Common myeloid progenitor, CD34-positive (primary cell): Measurements from ENCODE around the gene TMEM108.

Experiments used
- CTCF ChIA-PET: fragments of 350-600 bp; sonication (Branson Sonifier 250); formaldehyde crosslinking; loops from one replicate; lab custom pipeline; 2021; ENCODE audit warnings: antibody characterized with exemption; lab: Charles Lee
- POLR2A ChIA-PET: fragments of 350-600 bp; sonication (Branson Sonifier 250); formaldehyde crosslinking; loops from one replicate; lab custom pipeline; 2021; ENCODE audit warnings: antibody characterized with exemption; lab: Charles Lee
- DNase-seq, 3 donors: peaks; one replicate each; pipeline versions ENCODE4 v3.0.0 to v3.0.0-alpha.2; 2013
- H3K27ac ChIP-seq, 2 experiments: 1 replicate in 1 of 2; 2 replicates in 1 of 2; pipeline ENCODE4 v1.7.0; 2013; ENCODE audit warnings: inconsistent platforms in 2 of 2, low read length in 2 of 2, mild to moderate bottlenecking in 2 of 2, low read depth in 1 of 2, moderate library complexity in 1 of 2; ENCODE audit not compliant: severe bottlenecking in 2 of 2, insufficient read depth in 1 of 2, poor library complexity in 1 of 2
- H3K27me3 ChIP-seq, 5 experiments: replicated peaks in 2 of 5; 1 replicate in 3 of 5; 2 replicates in 2 of 5; pipeline versions ENCODE4 v1.6.1 to v1.7.0; 2013; ENCODE audit warnings: low read length in 4 of 5, mild to moderate bottlenecking in 2 of 5, moderate library complexity in 2 of 5, inconsistent platforms in 1 of 5; ENCODE audit not compliant: insufficient read depth in 5 of 5, control insufficient read depth in 4 of 5
- H3K36me3 ChIP-seq, 4 experiments: 1 replicate in 2 of 4; 2 replicates in 2 of 4; pipeline versions ENCODE4 v1.6.1 to v1.7.0; 2013; ENCODE audit warnings: low read length in 3 of 4, control low read depth in 1 of 4, mild to moderate bottlenecking in 1 of 4; ENCODE audit not compliant: control insufficient read depth in 4 of 4, insufficient read depth in 4 of 4
- H3K4me1 ChIP-seq, 4 experiments: 1 replicate in 3 of 4; 2 replicates in 1 of 4; pipeline versions ENCODE4 v1.6.1 to v1.7.1; 2013; ENCODE audit warnings: low read length in 3 of 4, mild to moderate bottlenecking in 3 of 4, control low read depth in 1 of 4, inconsistent platforms in 1 of 4, moderate library complexity in 1 of 4; ENCODE audit not compliant: control insufficient read depth in 4 of 4, insufficient read depth in 4 of 4; ENCODE audit errors: control extremely low read depth in 1 of 4
- H3K4me3 ChIP-seq, 7 experiments: 1 replicate in 4 of 7; 2 replicates in 3 of 7; pipeline versions ENCODE4 v1.5.1 to v1.7.0; 2013; ENCODE audit warnings: mild to moderate bottlenecking in 7 of 7, low read length in 6 of 7, moderate library complexity in 6 of 7, inconsistent platforms in 2 of 7, low read depth in 2 of 7, control low read depth in 1 of 7; ENCODE audit not compliant: insufficient read depth in 4 of 7, control insufficient read depth in 1 of 7; ENCODE audit errors: extremely low read depth in 1 of 7
- H3K9me3 ChIP-seq, 5 experiments: 1 replicate in 4 of 5; 2 replicates in 1 of 5; pipeline versions ENCODE4 v1.6.1 to v1.7.1; 2013; ENCODE audit warnings: low read length in 4 of 5, mild to moderate bottlenecking in 2 of 5, inconsistent platforms in 1 of 5, low read depth in 1 of 5, moderate library complexity in 1 of 5; ENCODE audit not compliant: control insufficient read depth in 4 of 5, insufficient read depth in 2 of 5; ENCODE audit errors: control extremely low read depth in 1 of 5
- WGBS: methylation state at CpG from one replicate; pipeline ENCODE4 v1.1.5; 2013; ENCODE audit not compliant: insufficient coverage; 5-methylcytosine and 5-hydroxymethylcytosine counted together

TMEM108 gene

GRCh38 chr3:133227813-133228212 is 189.6 kb downstream of the TMEM108 start:
- DNase-seq, result no peak
- ChIA-PET CTCF (no interaction called here), POLR2A (no interaction called here)
- Histone ChIP-seq H3K4me1 (no peaks in the 10 kb centered on the region), H3K36me3 (no peaks in the 10 kb centered on the region), H3K4me3 (no peak overlapping the region), H3K9me3 (peaks cover 0 to 16% (median 5%) of the 10 kb centered on the region in 5 experiments), H3K27me3 (no peaks in the 10 kb centered on the region), H3K27ac (no peak overlapping the region)
- WGBS, result no CpG with 5 or more reads among the region's 3 CpGs

- no peaks in the 10 kb centered on the region for H3K27me3 ChIP-seq
- ChIA-PET POLR2A (no interaction called here), CTCF (no interaction called here)
- H3K4me1 ChIP-seq, result no peaks in the 10 kb centered on the region
- H3K4me3 ChIP-seq, result no peak overlapping the region
- peaks cover 0 to 6% (median 0%) of the 10 kb centered on the region in 5 experiments for H3K9me3 ChIP-seq
- WGBS, result 100% methylated on average over 3 of the region's 4 CpGs
- no peaks in the 10 kb centered on the region for H3K36me3 ChIP-seq
- no peak for DNase-seq
- H3K27ac ChIP-seq, result no peak overlapping the region
These were observed 192.0 kb downstream of the TMEM108 start for GRCh38 chr3:133230195-133230594.

DNA sequence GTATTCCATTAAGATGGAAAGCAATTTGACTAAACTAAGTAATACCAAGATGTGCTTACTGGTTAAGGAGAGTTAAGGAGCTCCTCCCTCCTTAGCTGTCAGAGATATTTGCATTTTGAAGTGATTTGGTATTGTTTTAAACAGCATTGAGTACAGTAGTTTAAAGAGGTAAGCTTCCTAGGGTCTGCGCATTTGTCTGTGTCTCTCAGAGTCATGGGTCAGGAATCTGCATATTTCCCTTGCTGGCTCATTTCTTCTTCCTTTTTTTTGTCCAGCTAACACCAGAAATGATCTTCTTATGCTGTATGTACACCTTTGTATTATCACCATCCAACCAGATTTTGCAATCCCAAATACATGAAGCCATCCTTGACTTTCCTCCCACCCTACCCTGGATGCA is 198.7 kb downstream of the TMEM108 start:
- DNase-seq, result no peak
- no peak overlapping the region for H3K27ac ChIP-seq
- WGBS, result 100% methylated on average over 1 of the region's 1 CpG
- CTCF ChIA-PET, result interaction anchor here (0.7 kb wide), 1 partner anchor 47 kb away, joined by 3 read pairs; no protein-coding TSS in a partner anchor
- H3K36me3 ChIP-seq, result no peaks in the 10 kb centered on the region
- H3K4me3 ChIP-seq, result no peak overlapping the region
- peaks cover 0 to 6% (median 0%) of the 10 kb centered on the region in 5 experiments for H3K9me3 ChIP-seq
- POLR2A ChIA-PET, result no interaction called here
- peaks cover 0 to 3% (median 0%) of the 10 kb centered on the region in 5 experiments for H3K27me3 ChIP-seq
- H3K4me1 ChIP-seq, result no peaks in the 10 kb centered on the region

- no peak overlapping the region for H3K27ac ChIP-seq
These were observed 199.2 kb downstream of the TMEM108 start for GRCh38 chr3:133237380-133237779.

GRCh38 chr3:133238015-133238414 is 199.8 kb downstream of the TMEM108 start:
- H3K27ac ChIP-seq, result no peak overlapping the region
- H3K36me3 ChIP-seq, result no peaks in the 10 kb centered on the region
- no peaks in the 10 kb centered on the region for H3K4me1 ChIP-seq
- ChIA-PET CTCF (interaction anchor here (0.6 kb wide), 1 partner anchor 508 kb away, joined by 3 read pairs; no protein-coding TSS in a partner anchor), POLR2A (no interaction called here)
- 100% methylated on average over 1 of the region's 3 CpGs for WGBS
- DNase-seq, result no peak
- H3K27me3 ChIP-seq, result peaks cover 0 to 3% (median 0%) of the 10 kb centered on the region in 5 experiments
- H3K9me3 ChIP-seq, result no peaks in the 10 kb centered on the region
- no peak overlapping the region for H3K4me3 ChIP-seq

More at GRCh38 chr3:133237380-133237779, 199.2 kb downstream of the TMEM108 start:
- no peaks in the 10 kb centered on the region for H3K36me3 ChIP-seq
- ChIA-PET CTCF (interaction anchor here (0.6 to 0.7 kb wide), 2 partner anchors 47 to 507 kb away, joined by 3 read pairs; no protein-coding TSS in a partner anchor), POLR2A (no interaction called here)
- no peaks in the 10 kb centered on the region for H3K4me1 ChIP-seq
- peaks cover 0 to 3% (median 0%) of the 10 kb centered on the region in 5 experiments for H3K9me3 ChIP-seq
- H3K4me3 ChIP-seq, result no peak overlapping the region
- H3K27me3 ChIP-seq, result peaks cover 0 to 3% (median 0%) of the 10 kb centered on the region in 5 experiments
- no peak for DNase-seq

DNA sequence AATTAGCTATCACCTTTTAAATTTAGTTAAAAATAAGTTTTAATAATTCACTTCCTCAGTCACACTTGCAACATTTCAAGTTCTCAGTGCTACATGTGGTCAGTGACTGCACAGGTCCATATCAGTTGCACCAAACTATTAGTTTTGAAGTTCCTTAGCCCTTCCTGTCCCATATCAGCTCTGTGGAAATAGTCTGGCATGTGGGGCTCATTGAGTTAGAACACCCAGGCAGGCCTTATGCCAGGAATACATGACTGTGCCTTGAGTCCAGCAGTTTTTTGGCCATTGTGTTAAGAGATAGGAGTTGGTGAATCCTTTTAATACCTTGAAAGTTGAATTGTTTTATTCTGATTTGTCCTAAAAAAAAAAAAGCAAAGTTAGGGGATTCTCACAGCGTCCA is 207.9 kb downstream of the TMEM108 start:
- H3K27me3 ChIP-seq, result no peaks in the 10 kb centered on the region
- H3K4me3 ChIP-seq, result no peak overlapping the region
- H3K4me1 ChIP-seq, result no peaks in the 10 kb centered on the region
- no CpG with 5 or more reads among the region's 1 CpG for WGBS
- no peak overlapping the region for H3K27ac ChIP-seq
- ChIA-PET POLR2A (no interaction called here), CTCF (no interaction called here)
- H3K9me3 ChIP-seq, result no peaks in the 10 kb centered on the region
- no peak for DNase-seq
- H3K36me3 ChIP-seq, result no peaks in the 10 kb centered on the region

- Histone ChIP-seq H3K27me3 (no peaks in the 10 kb centered on the region), H3K9me3 (no peaks in the 10 kb centered on the region), H3K27ac (no peak overlapping the region), H3K36me3 (no peaks in the 10 kb centered on the region), H3K4me1 (no peaks in the 10 kb centered on the region), H3K4me3 (no peak overlapping the region)
- CTCF ChIA-PET, result interaction anchor here (0.7 kb wide), 1 partner anchor 323 kb away, joined by 3 read pairs; no protein-coding TSS in a partner anchor
- POLR2A ChIA-PET, result no interaction called here
- DNase-seq, result no peak
These were observed 208.6 kb downstream of the TMEM108 start for GRCh38 chr3:133246773-133247172.
